Measurements from ENCODE around the gene RABGAP1L. TPM values are rescaled to one million over a fixed set of nuclear protein-coding genes. Genes with fewer than 3 reads are reported as not detected.

Gene RABGAP1L
- total and polyA plus RNA-seq, 4 donors = 4.8 to 53.5 (median 18.8) TPM

DNA sequence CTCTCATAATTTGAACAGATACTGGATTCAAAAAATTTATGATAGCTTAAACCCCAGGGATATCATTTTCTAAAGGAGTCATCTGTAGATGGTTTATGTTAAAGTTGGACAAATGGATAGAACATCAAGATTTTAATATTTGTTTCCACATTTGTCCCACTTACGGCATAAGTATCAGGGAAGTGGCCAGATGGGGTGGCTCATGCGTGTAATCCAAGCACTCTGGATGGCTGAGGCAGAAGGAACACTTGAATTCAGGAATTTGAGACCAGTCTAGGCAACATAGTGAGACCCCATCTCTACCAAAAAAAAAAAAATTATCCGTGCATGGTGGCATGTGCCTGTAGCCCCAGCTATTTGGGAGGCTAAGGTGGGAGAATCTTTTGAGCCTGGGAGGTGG, 517.5 kb downstream of the RABGAP1L start (continued):
- TF ChIP-seq, protein P1, sequence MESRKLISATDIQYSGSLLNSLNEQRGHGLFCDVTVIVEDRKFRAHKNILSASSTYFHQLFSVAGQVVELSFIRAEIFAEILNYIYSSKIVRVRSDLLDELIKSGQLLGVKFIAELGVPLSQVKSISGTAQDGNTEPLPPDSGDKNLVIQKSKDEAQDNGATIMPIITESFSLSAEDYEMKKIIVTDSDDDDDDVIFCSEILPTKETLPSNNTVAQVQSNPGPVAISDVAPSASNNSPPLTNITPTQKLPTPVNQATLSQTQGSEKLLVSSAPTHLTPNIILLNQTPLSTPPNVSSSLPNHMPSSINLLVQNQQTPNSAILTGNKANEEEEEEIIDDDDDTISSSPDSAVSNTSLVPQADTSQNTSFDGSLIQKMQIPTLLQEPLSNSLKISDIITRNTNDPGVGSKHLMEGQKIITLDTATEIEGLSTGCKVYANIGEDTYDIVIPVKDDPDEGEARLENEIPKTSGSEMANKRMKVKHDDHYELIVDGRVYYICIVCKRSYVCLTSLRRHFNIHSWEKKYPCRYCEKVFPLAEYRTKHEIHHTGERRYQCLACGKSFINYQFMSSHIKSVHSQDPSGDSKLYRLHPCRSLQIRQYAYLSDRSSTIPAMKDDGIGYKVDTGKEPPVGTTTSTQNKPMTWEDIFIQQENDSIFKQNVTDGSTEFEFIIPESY (IDR thresholded peaks at IDR 0.05) = no peak
- TF ChIP-seq, protein P2, sequence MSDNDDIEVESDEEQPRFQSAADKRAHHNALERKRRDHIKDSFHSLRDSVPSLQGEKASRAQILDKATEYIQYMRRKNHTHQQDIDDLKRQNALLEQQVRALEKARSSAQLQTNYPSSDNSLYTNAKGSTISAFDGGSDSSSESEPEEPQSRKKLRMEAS (IDR thresholded peaks at IDR 0.05) = no peak
- TF ChIP-seq GABPA (IDR thresholded peaks at IDR 0.05 in 1 of 2, conservative IDR thresholded peaks at IDR 0.05 in 1 of 2) (no peak), HNF4G (IDR thresholded peaks at IDR 0.05) (no peak)

GRCh38 chr1:174678657-174679056, 519.3 kb downstream of the RABGAP1L start:
- Histone ChIP-seq H3K27me3 (ENCODE audit: control insufficient read depth in 4 of 4, insufficient read depth in 4 of 4, low read length in 3 of 4) (no peaks in the 10 kb centered on the region), H3K9me3 (ENCODE audit: control insufficient read depth in 4 of 4, low read length in 3 of 4) (no peaks in the 10 kb centered on the region), H3K9ac (ENCODE audit: low read depth in 1 of 2, low read length in 2 of 2) (no peak overlapping the region), H3K4me1 (ENCODE audit: control insufficient read depth in 4 of 4, insufficient read depth in 4 of 4, low read length in 3 of 4) (no peaks in the 10 kb centered on the region), H3K27ac (ENCODE audit: low read depth in 1 of 2, low read length in 2 of 2) (no peak overlapping the region), H3K4me3 (ENCODE audit: low read depth in 1 of 3, low read length in 3 of 3) (no peak overlapping the region), H3K36me3 (ENCODE audit: control insufficient read depth in 4 of 4, insufficient read depth in 3 of 4, low read depth in 1 of 4, low read length in 3 of 4) (no peaks in the 10 kb centered on the region)
- DNase-seq (ENCODE audit: low spot score) = no peak
- 97% methylated on average over 7 of the region's 7 CpGs for WGBS
- TF ChIP-seq, protein P3, sequence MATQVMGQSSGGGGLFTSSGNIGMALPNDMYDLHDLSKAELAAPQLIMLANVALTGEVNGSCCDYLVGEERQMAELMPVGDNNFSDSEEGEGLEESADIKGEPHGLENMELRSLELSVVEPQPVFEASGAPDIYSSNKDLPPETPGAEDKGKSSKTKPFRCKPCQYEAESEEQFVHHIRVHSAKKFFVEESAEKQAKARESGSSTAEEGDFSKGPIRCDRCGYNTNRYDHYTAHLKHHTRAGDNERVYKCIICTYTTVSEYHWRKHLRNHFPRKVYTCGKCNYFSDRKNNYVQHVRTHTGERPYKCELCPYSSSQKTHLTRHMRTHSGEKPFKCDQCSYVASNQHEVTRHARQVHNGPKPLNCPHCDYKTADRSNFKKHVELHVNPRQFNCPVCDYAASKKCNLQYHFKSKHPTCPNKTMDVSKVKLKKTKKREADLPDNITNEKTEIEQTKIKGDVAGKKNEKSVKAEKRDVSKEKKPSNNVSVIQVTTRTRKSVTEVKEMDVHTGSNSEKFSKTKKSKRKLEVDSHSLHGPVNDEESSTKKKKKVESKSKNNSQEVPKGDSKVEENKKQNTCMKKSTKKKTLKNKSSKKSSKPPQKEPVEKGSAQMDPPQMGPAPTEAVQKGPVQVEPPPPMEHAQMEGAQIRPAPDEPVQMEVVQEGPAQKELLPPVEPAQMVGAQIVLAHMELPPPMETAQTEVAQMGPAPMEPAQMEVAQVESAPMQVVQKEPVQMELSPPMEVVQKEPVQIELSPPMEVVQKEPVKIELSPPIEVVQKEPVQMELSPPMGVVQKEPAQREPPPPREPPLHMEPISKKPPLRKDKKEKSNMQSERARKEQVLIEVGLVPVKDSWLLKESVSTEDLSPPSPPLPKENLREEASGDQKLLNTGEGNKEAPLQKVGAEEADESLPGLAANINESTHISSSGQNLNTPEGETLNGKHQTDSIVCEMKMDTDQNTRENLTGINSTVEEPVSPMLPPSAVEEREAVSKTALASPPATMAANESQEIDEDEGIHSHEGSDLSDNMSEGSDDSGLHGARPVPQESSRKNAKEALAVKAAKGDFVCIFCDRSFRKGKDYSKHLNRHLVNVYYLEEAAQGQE (IDR thresholded peaks at IDR 0.05) = no peak
- TF ChIP-seq RXRA (IDR thresholded peaks at IDR 0.05) (no peak), GABPA (IDR thresholded peaks at IDR 0.05 in 1 of 2, conservative IDR thresholded peaks at IDR 0.05 in 1 of 2) (no peak), RAD21 (IDR thresholded peaks at IDR 0.05) (no peak), CTCF (IDR thresholded peaks at IDR 0.05; ENCODE audit: low read depth, low read length, missing input control) (no peak)
- TF ChIP-seq, protein P4, sequence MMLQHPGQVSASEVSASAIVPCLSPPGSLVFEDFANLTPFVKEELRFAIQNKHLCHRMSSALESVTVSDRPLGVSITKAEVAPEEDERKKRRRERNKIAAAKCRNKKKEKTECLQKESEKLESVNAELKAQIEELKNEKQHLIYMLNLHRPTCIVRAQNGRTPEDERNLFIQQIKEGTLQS (IDR thresholded peaks at IDR 0.05) = no peak
- TF ChIP-seq, protein P1 (IDR thresholded peaks at IDR 0.05) = no peak
- TF ChIP-seq, protein P2 (IDR thresholded peaks at IDR 0.05) = no peak

Data from liver (tissue), 9 donors.